ENCODE data around the gene OTUD6A.

GRCh38 chrX:70013466-70014381, 48.5 kb upstream of the OTUD6A start:
- TF ChIP-seq POLR2A (IDR thresholded peaks at IDR 0.05) = no peak
- TF ChIP-seq, protein P1, sequence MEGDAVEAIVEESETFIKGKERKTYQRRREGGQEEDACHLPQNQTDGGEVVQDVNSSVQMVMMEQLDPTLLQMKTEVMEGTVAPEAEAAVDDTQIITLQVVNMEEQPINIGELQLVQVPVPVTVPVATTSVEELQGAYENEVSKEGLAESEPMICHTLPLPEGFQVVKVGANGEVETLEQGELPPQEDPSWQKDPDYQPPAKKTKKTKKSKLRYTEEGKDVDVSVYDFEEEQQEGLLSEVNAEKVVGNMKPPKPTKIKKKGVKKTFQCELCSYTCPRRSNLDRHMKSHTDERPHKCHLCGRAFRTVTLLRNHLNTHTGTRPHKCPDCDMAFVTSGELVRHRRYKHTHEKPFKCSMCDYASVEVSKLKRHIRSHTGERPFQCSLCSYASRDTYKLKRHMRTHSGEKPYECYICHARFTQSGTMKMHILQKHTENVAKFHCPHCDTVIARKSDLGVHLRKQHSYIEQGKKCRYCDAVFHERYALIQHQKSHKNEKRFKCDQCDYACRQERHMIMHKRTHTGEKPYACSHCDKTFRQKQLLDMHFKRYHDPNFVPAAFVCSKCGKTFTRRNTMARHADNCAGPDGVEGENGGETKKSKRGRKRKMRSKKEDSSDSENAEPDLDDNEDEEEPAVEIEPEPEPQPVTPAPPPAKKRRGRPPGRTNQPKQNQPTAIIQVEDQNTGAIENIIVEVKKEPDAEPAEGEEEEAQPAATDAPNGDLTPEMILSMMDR (IDR thresholded peaks at IDR 0.05) = no peak
